ENCODE measurements around the gene FLNA. TPM values are rescaled to one million over a fixed set of nuclear protein-coding genes. Genes with fewer than 3 reads are reported as not detected.
A peak's percentile ranks its signal among the peaks of the same experiment; 100 is the strongest.

Gene FLNA
- polyA plus RNA-seq, 1 donor from 2014 or later = 84.9 TPM

GRCh38 chrX:154371017-154371788, 3.2 kb downstream of the FLNA start:
- peak overlapping the region; percentile 85 for H3K27ac ChIP-seq (ENCODE audit: low read length)
- no peaks in the 10 kb centered on the region for H3K27me3 ChIP-seq (ENCODE audit: insufficient read depth, low read depth, low read length)
- no peak overlapping the region for H3K4me2 ChIP-seq (ENCODE audit: low read length)
- H3K9ac ChIP-seq (ENCODE audit: low read length) = peak overlapping the region; percentile 89
- no peaks in the 10 kb centered on the region for H4K20me1 ChIP-seq (ENCODE audit: insufficient read depth)
- H3K36me3 ChIP-seq (ENCODE audit: insufficient read depth, low read length) = no peaks in the 10 kb centered on the region
- TF ChIP-seq POLR2AphosphoS5 (IDR thresholded peaks at IDR 0.05) (peak; percentile 88), RAD21 (conservative IDR thresholded peaks at IDR 0.05) (no peak), MXI1 (conservative IDR thresholded peaks at IDR 0.05; ENCODE audit: poor library complexity, severe bottlenecking) (peak; percentile 70), TAF1 (IDR thresholded peaks at IDR 0.05; ENCODE audit: low read depth) (peak; percentile 73), EZH2 (IDR thresholded peaks at IDR 0.05; ENCODE audit: borderline replicate concordance, insufficient read depth, low read length, poor library complexity, severe bottlenecking) (no peak), SMC3 (conservative IDR thresholded peaks at IDR 0.05; ENCODE audit: poor library complexity) (peak; percentile 19), EP300 (conservative IDR thresholded peaks at IDR 0.05; ENCODE audit: poor library complexity, severe bottlenecking) (peak; percentile 29)
- TF ChIP-seq, protein P1, sequence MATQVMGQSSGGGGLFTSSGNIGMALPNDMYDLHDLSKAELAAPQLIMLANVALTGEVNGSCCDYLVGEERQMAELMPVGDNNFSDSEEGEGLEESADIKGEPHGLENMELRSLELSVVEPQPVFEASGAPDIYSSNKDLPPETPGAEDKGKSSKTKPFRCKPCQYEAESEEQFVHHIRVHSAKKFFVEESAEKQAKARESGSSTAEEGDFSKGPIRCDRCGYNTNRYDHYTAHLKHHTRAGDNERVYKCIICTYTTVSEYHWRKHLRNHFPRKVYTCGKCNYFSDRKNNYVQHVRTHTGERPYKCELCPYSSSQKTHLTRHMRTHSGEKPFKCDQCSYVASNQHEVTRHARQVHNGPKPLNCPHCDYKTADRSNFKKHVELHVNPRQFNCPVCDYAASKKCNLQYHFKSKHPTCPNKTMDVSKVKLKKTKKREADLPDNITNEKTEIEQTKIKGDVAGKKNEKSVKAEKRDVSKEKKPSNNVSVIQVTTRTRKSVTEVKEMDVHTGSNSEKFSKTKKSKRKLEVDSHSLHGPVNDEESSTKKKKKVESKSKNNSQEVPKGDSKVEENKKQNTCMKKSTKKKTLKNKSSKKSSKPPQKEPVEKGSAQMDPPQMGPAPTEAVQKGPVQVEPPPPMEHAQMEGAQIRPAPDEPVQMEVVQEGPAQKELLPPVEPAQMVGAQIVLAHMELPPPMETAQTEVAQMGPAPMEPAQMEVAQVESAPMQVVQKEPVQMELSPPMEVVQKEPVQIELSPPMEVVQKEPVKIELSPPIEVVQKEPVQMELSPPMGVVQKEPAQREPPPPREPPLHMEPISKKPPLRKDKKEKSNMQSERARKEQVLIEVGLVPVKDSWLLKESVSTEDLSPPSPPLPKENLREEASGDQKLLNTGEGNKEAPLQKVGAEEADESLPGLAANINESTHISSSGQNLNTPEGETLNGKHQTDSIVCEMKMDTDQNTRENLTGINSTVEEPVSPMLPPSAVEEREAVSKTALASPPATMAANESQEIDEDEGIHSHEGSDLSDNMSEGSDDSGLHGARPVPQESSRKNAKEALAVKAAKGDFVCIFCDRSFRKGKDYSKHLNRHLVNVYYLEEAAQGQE (IDR thresholded peaks at IDR 0.05; ENCODE audit: borderline replicate concordance) = peak; percentile 29
- TF ChIP-seq, protein P2, sequence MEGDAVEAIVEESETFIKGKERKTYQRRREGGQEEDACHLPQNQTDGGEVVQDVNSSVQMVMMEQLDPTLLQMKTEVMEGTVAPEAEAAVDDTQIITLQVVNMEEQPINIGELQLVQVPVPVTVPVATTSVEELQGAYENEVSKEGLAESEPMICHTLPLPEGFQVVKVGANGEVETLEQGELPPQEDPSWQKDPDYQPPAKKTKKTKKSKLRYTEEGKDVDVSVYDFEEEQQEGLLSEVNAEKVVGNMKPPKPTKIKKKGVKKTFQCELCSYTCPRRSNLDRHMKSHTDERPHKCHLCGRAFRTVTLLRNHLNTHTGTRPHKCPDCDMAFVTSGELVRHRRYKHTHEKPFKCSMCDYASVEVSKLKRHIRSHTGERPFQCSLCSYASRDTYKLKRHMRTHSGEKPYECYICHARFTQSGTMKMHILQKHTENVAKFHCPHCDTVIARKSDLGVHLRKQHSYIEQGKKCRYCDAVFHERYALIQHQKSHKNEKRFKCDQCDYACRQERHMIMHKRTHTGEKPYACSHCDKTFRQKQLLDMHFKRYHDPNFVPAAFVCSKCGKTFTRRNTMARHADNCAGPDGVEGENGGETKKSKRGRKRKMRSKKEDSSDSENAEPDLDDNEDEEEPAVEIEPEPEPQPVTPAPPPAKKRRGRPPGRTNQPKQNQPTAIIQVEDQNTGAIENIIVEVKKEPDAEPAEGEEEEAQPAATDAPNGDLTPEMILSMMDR (IDR thresholded peaks at IDR 0.05; ENCODE audit: poor library complexity, severe bottlenecking) = no peak
- peak overlapping the region; percentile 84 for H3K4me3 ChIP-seq (ENCODE audit: low read length)
- no peaks in the 10 kb centered on the region for H3K9me3 ChIP-seq (ENCODE audit: low read length)
- H3K79me2 ChIP-seq (replicated peaks; ENCODE audit: insufficient read depth, low read length) = peaks cover 26% of the 10 kb centered on the region
- H3K9me2 ChIP-seq (ENCODE audit: insufficient read depth, low read length) = no peaks in the 10 kb centered on the region
- H3F3A ChIP-seq (ENCODE audit: insufficient read depth, low read length, poor library complexity, severe bottlenecking) = no peaks in the 10 kb centered on the region
- H2AFZ ChIP-seq (ENCODE audit: low read depth, low read length) = no peak overlapping the region

- Histone ChIP-seq H3K4me3 (ENCODE audit: low read length) (peak overlapping the region; percentile 84), H3K4me2 (ENCODE audit: low read length) (peak overlapping the region; percentile 70), H2AFZ (ENCODE audit: low read depth, low read length) (no peak overlapping the region), H3K27me3 (ENCODE audit: insufficient read depth, low read depth, low read length) (no peaks in the 10 kb centered on the region), H3K9me2 (ENCODE audit: insufficient read depth, low read length) (no peaks in the 10 kb centered on the region), H3K27ac (ENCODE audit: low read length) (peak overlapping the region; percentile 85), H3K9me3 (ENCODE audit: low read length) (no peaks in the 10 kb centered on the region), H3K79me2 (replicated peaks; ENCODE audit: insufficient read depth, low read length) (peaks cover 26% of the 10 kb centered on the region), H3F3A (ENCODE audit: insufficient read depth, low read length, poor library complexity, severe bottlenecking) (no peaks in the 10 kb centered on the region), H3K9ac (ENCODE audit: low read length) (peak overlapping the region; percentile 89), H3K36me3 (ENCODE audit: insufficient read depth, low read length) (no peaks in the 10 kb centered on the region), H4K20me1 (ENCODE audit: insufficient read depth) (no peaks in the 10 kb centered on the region)
- TF ChIP-seq POLR2AphosphoS5 (IDR thresholded peaks at IDR 0.05) = no peak
- TF ChIP-seq, protein P2 (IDR thresholded peaks at IDR 0.05; ENCODE audit: poor library complexity, severe bottlenecking) = no peak
- no peak for TF ChIP-seq RAD21 (conservative IDR thresholded peaks at IDR 0.05)
- no peak for TF ChIP-seq MXI1 (conservative IDR thresholded peaks at IDR 0.05; ENCODE audit: poor library complexity, severe bottlenecking)
- no peak for TF ChIP-seq TAF1 (IDR thresholded peaks at IDR 0.05; ENCODE audit: low read depth)
- TF ChIP-seq, protein P1 (IDR thresholded peaks at IDR 0.05; ENCODE audit: borderline replicate concordance) = no peak
- no peak for TF ChIP-seq SMC3 (conservative IDR thresholded peaks at IDR 0.05; ENCODE audit: poor library complexity)
These were observed 4.0 kb downstream of the FLNA start for GRCh38 chrX:154370300-154371016.

Data from neural cell (in vitro differentiated cells).